ENCODE measurements around the gene TNFAIP8L3.
"Not testable (repeated sequence)": the region's sequence is repeated elsewhere in the genome, so short reads cannot be mapped to it uniquely, and the experiment has no call there.

TNFAIP8L3 gene

GRCh38 chr15:51051776-51052175 lies 42.9 kb downstream of the TNFAIP8L3 start:
- DNase-seq = no peak

GRCh38 chr15:51049081-51049480 lies 45.6 kb downstream of the TNFAIP8L3 start:
- DNase-seq = no peak

- DNase-seq = no peak
Observed at GRCh38 chr15:51048308-51048707, 46.4 kb downstream of the TNFAIP8L3 start.

GRCh38 chr15:51046799-51047449 lies 47.8 kb downstream of the TNFAIP8L3 start:
- DNase-seq = no peak

- no peak for DNase-seq
Observed at GRCh38 chr15:51046016-51046415, 48.7 kb downstream of the TNFAIP8L3 start.

- no peak for DNase-seq
Observed at GRCh38 chr15:51044037-51044727, 50.5 kb downstream of the TNFAIP8L3 start.

- no peak for DNase-seq
Observed at GRCh38 chr15:51038974-51039319, 55.8 kb downstream of the TNFAIP8L3 start.

GRCh38 chr15:51038162-51038973 lies 56.3 kb downstream of the TNFAIP8L3 start:
- no peak for DNase-seq

GRCh38 chr15:51037474-51037873 lies 57.2 kb downstream of the TNFAIP8L3 start:
- DNase-seq = not testable (repeated sequence)

- DNase-seq = no peak
Observed at GRCh38 chr15:51030649-51031316, 63.9 kb downstream of the TNFAIP8L3 start.

- DNase-seq = no peak
Observed at GRCh38 chr15:51025454-51025846, 69.3 kb downstream of the TNFAIP8L3 start.

- no peak for DNase-seq
Observed at GRCh38 chr15:51024735-51025453, 69.8 kb downstream of the TNFAIP8L3 start.

GRCh38 chr15:51023499-51023898 lies 71.2 kb downstream of the TNFAIP8L3 start:
- DNase-seq = no peak

- no peak for DNase-seq
Observed at GRCh38 chr15:51022206-51022605, 72.5 kb downstream of the TNFAIP8L3 start.

- DNase-seq = no peak
Observed at GRCh38 chr15:51016615-51017014, 78.1 kb downstream of the TNFAIP8L3 start.

GRCh38 chr15:51011212-51011611 lies 83.5 kb downstream of the TNFAIP8L3 start:
- DNase-seq = no peak

- no peak for DNase-seq
Observed at GRCh38 chr15:51007131-51007666, 87.5 kb downstream of the TNFAIP8L3 start.

All from DMS153 (cell line).